Suprapubic skin (tissue), 3 donors: Measurements from ENCODE around the gene RELA.

ENCODE experiments used
- EP300 ChIP-seq: sonication (generic); formaldehyde crosslinking; IDR thresholded peaks from one replicate; pipeline ENCODE4 v1.6.1; 2017; ENCODE audit warnings: antibody characterized with exemption
- TF ChIP-seq, protein P1 (sequence below), 2 donors: fragments of 200-600 bp in 1 of 2; fragments of 450-650 bp in 1 of 2; sonication (generic) in 1 of 2; IDR thresholded peaks; one replicate each; pipeline ENCODE4 v1.5.1; 2016 to 2019; ENCODE audit warnings: antibody characterized with exemption in 2 of 2, mild to moderate bottlenecking in 1 of 2, moderate library complexity in 1 of 2

DNA sequence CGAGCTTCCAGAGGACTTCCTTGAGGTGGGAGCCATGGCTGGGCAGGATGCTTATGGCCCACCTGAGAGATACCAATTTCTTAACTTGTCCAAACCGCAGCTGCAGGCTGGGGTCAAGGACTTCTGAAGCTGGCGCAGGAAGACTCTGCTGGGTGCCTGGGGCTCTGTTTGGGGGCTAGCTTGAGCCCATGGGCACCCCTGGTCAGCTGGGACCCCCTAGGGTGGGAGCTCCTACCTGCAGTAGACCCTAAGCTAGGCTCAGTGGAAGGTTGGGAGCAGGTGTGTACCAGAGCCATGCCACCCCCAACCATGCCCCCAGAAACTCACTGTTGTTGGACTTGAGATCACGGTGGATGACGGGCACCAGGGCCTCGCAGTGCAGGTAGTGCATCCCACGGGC lies 50.0 kb downstream of the RELA start:
- TF ChIP-seq, protein P1, sequence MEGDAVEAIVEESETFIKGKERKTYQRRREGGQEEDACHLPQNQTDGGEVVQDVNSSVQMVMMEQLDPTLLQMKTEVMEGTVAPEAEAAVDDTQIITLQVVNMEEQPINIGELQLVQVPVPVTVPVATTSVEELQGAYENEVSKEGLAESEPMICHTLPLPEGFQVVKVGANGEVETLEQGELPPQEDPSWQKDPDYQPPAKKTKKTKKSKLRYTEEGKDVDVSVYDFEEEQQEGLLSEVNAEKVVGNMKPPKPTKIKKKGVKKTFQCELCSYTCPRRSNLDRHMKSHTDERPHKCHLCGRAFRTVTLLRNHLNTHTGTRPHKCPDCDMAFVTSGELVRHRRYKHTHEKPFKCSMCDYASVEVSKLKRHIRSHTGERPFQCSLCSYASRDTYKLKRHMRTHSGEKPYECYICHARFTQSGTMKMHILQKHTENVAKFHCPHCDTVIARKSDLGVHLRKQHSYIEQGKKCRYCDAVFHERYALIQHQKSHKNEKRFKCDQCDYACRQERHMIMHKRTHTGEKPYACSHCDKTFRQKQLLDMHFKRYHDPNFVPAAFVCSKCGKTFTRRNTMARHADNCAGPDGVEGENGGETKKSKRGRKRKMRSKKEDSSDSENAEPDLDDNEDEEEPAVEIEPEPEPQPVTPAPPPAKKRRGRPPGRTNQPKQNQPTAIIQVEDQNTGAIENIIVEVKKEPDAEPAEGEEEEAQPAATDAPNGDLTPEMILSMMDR (IDR thresholded peaks at IDR 0.05), result no peak
- TF ChIP-seq EP300, result no peak
